WTC11 (cell line): Measurements from ENCODE around the gene CSPG4. TPM values are rescaled to one million over a fixed set of nuclear protein-coding genes. Genes with fewer than 3 reads are reported as not detected.

Source experiments
- ATAC-seq: fragments of 200-7000 bp; cut with Tn5 transposase; 2 replicates; pipeline ENCODE4 v1.10.0; 2021; ENCODE audit warnings: mild to moderate bottlenecking, moderate library complexity
- CTCF ChIA-PET: fragments of 300-600 bp; sonication (Branson Sonifier 250); formaldehyde crosslinking; loops from one replicate; lab custom pipeline; 2021; ENCODE audit warnings: antibody characterized with exemption; lab: Charles Lee
- POLR2A ChIA-PET: fragments of 350-600 bp; sonication (Branson Sonifier 250); formaldehyde crosslinking; loops from one replicate; lab custom pipeline; 2021; ENCODE audit warnings: antibody characterized with exemption; lab: Charles Lee
- DNase-seq: peaks from one replicate; pipeline ENCODE4 v3.0.0; 2021; ENCODE audit warnings: low spot score
- H3K27ac Mint-ChIP-seq: 2 replicates; pipeline ENCODE4 v1.8.0; 2021; ENCODE audit warnings: mixed read lengths
- H3K27me3 Mint-ChIP-seq: 2 replicates; pipeline ENCODE4 v1.8.0; 2021; ENCODE audit warnings: low read depth, mild to moderate bottlenecking, moderate library complexity, mixed read lengths
- H3K36me3 Mint-ChIP-seq: 2 replicates; pipeline ENCODE4 v1.8.0; 2021; ENCODE audit warnings: mixed read lengths
- H3K4me1 Mint-ChIP-seq: 2 replicates; pipeline ENCODE4 v1.8.0; 2022; ENCODE audit warnings: mixed read lengths
- H3K4me3 Mint-ChIP-seq: 2 replicates; pipeline ENCODE4 v1.8.0; 2021; ENCODE audit warnings: mild to moderate bottlenecking, moderate library complexity, mixed read lengths
- H3K9me3 Mint-ChIP-seq: 2 replicates; pipeline ENCODE4 v1.8.0; 2021; ENCODE audit warnings: mixed read lengths
- AFF4 ChIP-seq: sonication (generic); formaldehyde crosslinking; IDR thresholded peaks from 2 replicates; pipeline ENCODE4 v1.8.1; 2023; ENCODE audit warnings: mild to moderate bottlenecking, missing genetic modification reagents, borderline replicate concordance
- AR ChIP-seq: fragments of 250-450 bp; sonication (Bioruptor Pico); IDR thresholded peaks from 2 replicates; pipeline ENCODE4 v1.9.0; 2021; ENCODE audit warnings: mild to moderate bottlenecking
- CREB1 ChIP-seq: sonication (generic); formaldehyde crosslinking; IDR thresholded peaks from 2 replicates; pipeline ENCODE4 v1.8.0; 2023; ENCODE audit warnings: mild to moderate bottlenecking, missing genetic modification reagents
- CREM ChIP-seq: sonication (generic); formaldehyde crosslinking; IDR thresholded peaks from 2 replicates; pipeline ENCODE4 v1.8.1; 2022; ENCODE audit warnings: mild to moderate bottlenecking, missing genetic modification reagents, moderate library complexity
- ESRRA ChIP-seq: sonication (generic); formaldehyde crosslinking; IDR thresholded peaks from 2 replicates; pipeline ENCODE4 v1.8.1; 2022; ENCODE audit warnings: mild to moderate bottlenecking, missing genetic modification reagents, borderline replicate concordance
- ETV6 ChIP-seq: sonication (generic); formaldehyde crosslinking; IDR thresholded peaks from 2 replicates; pipeline ENCODE4 v1.8.1; 2022; ENCODE audit warnings: mild to moderate bottlenecking, missing genetic modification reagents
- GABPB1 ChIP-seq: sonication (generic); formaldehyde crosslinking; IDR thresholded peaks from 2 replicates; pipeline ENCODE4 v1.8.1; 2023; ENCODE audit warnings: mild to moderate bottlenecking, missing genetic modification reagents
- MXD4 ChIP-seq: fragments of 250-450 bp; sonication (Bioruptor Pico); IDR thresholded peaks from 2 replicates; pipeline ENCODE4 v1.8.0; 2021; ENCODE audit warnings: mild to moderate bottlenecking, moderate library complexity, borderline replicate concordance
- NFE2L1 ChIP-seq: sonication (generic); formaldehyde crosslinking; IDR thresholded peaks from 2 replicates; pipeline ENCODE4 v1.8.1; 2023; ENCODE audit warnings: missing genetic modification reagents
- NFYB ChIP-seq: sonication (generic); formaldehyde crosslinking; conservative IDR thresholded peaks from 2 replicates; pipeline ENCODE4 v1.8.0; 2022; ENCODE audit warnings: low read depth, missing genetic modification reagents
- NR1H2 ChIP-seq: sonication (generic); formaldehyde crosslinking; IDR thresholded peaks from 2 replicates; pipeline ENCODE4 v1.9.0; 2021; ENCODE audit warnings: mild to moderate bottlenecking, moderate library complexity, missing genetic modification reagents
- SOX15 ChIP-seq: fragments of 250-450 bp; sonication (Bioruptor Pico); IDR thresholded peaks from 2 replicates; pipeline ENCODE4 v1.9.0; 2021; ENCODE audit warnings: mild to moderate bottlenecking
- ZBTB21 ChIP-seq: sonication (generic); formaldehyde crosslinking; IDR thresholded peaks from 2 replicates; pipeline ENCODE4 v1.8.1; 2023; ENCODE audit warnings: mild to moderate bottlenecking, missing genetic modification reagents, borderline replicate concordance
- ZNF416 ChIP-seq: fragments of 250-450 bp; sonication (Bioruptor Pico); IDR thresholded peaks from 2 replicates; pipeline ENCODE4 v1.9.0; 2021; ENCODE audit warnings: mild to moderate bottlenecking, inconsistent platforms
- ZNF671 ChIP-seq: fragments of 250-450 bp; sonication (Bioruptor Pico); IDR thresholded peaks from 2 replicates; pipeline ENCODE4 v1.8.0; 2021; ENCODE audit warnings: mild to moderate bottlenecking
- total RNA-seq: library from RNA; stranded (reverse); gene quantifications from 3 replicates; pipeline ENCODE4 v1.2.3, GENCODE V29; 2021
- TF ChIP-seq, protein P1 (sequence below): sonication (generic); formaldehyde crosslinking; IDR thresholded peaks from 2 replicates; pipeline ENCODE4 v1.8.1; 2023; ENCODE audit warnings: mild to moderate bottlenecking, missing genetic modification reagents
- TF ChIP-seq, protein P2 (sequence below): fragments of 250-450 bp; sonication (Bioruptor Pico); IDR thresholded peaks from 2 replicates; pipeline ENCODE4 v1.8.0; 2021; ENCODE audit warnings: mild to moderate bottlenecking
- TF ChIP-seq, protein P3 (sequence below): sonication (generic); formaldehyde crosslinking; IDR thresholded peaks from 2 replicates; pipeline ENCODE4 v1.8.1; 2022; ENCODE audit warnings: low read depth, missing genetic modification reagents, borderline replicate concordance

The CSPG4 gene
- total RNA-seq, 1 experiment from 2014 or later: 2.9 TPM

DNA sequence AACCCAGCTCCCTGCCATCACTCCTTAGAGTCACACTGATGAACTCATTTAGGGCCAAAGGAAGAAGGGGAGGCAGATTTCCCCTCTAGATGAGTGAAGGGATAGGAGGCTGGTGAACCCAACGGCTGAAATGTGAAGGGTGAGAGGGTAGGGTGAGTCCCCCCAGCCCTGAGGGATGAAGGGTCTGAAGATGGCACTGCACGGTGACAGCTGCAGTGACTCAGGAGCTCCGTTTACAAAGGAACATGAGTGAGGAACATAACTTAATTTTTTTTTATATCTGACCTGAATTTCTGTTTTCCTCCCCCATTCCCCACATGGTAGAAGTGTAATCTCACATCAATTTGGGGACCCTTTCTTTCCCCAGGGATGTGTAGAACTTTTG, 50.9 kb downstream of the CSPG4 start:
- CTCF ChIA-PET: interaction anchor here (0.7 to 1.8 kb wide), 6 partner anchors 10 to 294 kb away, joined by 3 to 10 read pairs (median 5); partner anchors contain the start of genes MAN2C1 and SNX33
- POLR2A ChIA-PET: interaction anchor here (1.4 kb wide), 1 partner anchor 11 kb away, joined by 3 read pairs; no protein-coding TSS in a partner anchor
- H3K4me1 Mint-ChIP-seq: no peaks in the 10 kb centered on the region
- no peak for TF ChIP-seq NFYB
- TF ChIP-seq CREB1: no peak
- no peak for TF ChIP-seq MXD4 (CRISPR knock-in tag)
- no peak for TF ChIP-seq GABPB1 (CRISPR knock-in tag)
- TF ChIP-seq CREM (CRISPR knock-in tag): no peak
- TF ChIP-seq, protein P1, sequence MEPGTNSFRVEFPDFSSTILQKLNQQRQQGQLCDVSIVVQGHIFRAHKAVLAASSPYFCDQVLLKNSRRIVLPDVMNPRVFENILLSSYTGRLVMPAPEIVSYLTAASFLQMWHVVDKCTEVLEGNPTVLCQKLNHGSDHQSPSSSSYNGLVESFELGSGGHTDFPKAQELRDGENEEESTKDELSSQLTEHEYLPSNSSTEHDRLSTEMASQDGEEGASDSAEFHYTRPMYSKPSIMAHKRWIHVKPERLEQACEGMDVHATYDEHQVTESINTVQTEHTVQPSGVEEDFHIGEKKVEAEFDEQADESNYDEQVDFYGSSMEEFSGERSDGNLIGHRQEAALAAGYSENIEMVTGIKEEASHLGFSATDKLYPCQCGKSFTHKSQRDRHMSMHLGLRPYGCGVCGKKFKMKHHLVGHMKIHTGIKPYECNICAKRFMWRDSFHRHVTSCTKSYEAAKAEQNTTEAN: no peak
- no peak for TF ChIP-seq NR1H2 (CRISPR knock-in tag)
- no peak for TF ChIP-seq ETV6
- TF ChIP-seq, protein P2, sequence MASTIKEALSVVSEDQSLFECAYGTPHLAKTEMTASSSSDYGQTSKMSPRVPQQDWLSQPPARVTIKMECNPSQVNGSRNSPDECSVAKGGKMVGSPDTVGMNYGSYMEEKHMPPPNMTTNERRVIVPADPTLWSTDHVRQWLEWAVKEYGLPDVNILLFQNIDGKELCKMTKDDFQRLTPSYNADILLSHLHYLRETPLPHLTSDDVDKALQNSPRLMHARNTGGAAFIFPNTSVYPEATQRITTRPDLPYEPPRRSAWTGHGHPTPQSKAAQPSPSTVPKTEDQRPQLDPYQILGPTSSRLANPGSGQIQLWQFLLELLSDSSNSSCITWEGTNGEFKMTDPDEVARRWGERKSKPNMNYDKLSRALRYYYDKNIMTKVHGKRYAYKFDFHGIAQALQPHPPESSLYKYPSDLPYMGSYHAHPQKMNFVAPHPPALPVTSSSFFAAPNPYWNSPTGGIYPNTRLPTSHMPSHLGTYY: no peak
- TF ChIP-seq SOX15 (CRISPR knock-in tag): no peak
- no peak for TF ChIP-seq AFF4 (CRISPR knock-in tag)
- TF ChIP-seq ZNF416 (CRISPR knock-in tag): no peak
- TF ChIP-seq ESRRA (CRISPR knock-in tag): no peak
- no peak for TF ChIP-seq NFE2L1
- TF ChIP-seq, protein P3, sequence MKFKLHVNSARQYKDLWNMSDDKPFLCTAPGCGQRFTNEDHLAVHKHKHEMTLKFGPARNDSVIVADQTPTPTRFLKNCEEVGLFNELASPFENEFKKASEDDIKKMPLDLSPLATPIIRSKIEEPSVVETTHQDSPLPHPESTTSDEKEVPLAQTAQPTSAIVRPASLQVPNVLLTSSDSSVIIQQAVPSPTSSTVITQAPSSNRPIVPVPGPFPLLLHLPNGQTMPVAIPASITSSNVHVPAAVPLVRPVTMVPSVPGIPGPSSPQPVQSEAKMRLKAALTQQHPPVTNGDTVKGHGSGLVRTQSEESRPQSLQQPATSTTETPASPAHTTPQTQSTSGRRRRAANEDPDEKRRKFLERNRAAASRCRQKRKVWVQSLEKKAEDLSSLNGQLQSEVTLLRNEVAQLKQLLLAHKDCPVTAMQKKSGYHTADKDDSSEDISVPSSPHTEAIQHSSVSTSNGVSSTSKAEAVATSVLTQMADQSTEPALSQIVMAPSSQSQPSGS (CRISPR knock-in tag): no peak
- TF ChIP-seq ZNF671 (CRISPR knock-in tag): no peak
- TF ChIP-seq ZBTB21 (CRISPR knock-in tag): no peak
- no peak for TF ChIP-seq AR
- TF ChIP-seq, all 79 proteins: peak for 0
- H3K4me3 Mint-ChIP-seq: no peak overlapping the region
- peak overlapping the region; percentile 44; the same call in 1 of the 2 replicates for H3K27ac Mint-ChIP-seq
- H3K27me3 Mint-ChIP-seq: no peaks in the 10 kb centered on the region
- H3K9me3 Mint-ChIP-seq: no peaks in the 10 kb centered on the region
- H3K36me3 Mint-ChIP-seq: peaks cover 10% of the 10 kb centered on the region; the same call in 1 of the 2 replicates
- no peak for ATAC-seq
- DNase-seq: no peak
